Epithelial cell of esophagus (primary cell): ENCODE results near the gene ZNF71.

Experiments used
- DNase-seq: peaks from one replicate; pipeline ENCODE4 v3.0.0; 2010; ENCODE audit warnings: low read depth
- H3K4me3 ChIP-seq: 2 replicates; pipeline ENCODE4 v1.5.1; 2011; ENCODE audit warnings: mild to moderate bottlenecking, low read length, control low read depth
- TF ChIP-seq, protein P1 (sequence below): IDR thresholded peaks from 2 replicates; pipeline ENCODE4 v1.5.1; 2011; ENCODE audit warnings: low read depth, mild to moderate bottlenecking, low read length, control low read depth, inconsistent platforms; ENCODE audit not compliant: insufficient read depth; ENCODE audit errors: missing control alignments

Gene ZNF71

DNA sequence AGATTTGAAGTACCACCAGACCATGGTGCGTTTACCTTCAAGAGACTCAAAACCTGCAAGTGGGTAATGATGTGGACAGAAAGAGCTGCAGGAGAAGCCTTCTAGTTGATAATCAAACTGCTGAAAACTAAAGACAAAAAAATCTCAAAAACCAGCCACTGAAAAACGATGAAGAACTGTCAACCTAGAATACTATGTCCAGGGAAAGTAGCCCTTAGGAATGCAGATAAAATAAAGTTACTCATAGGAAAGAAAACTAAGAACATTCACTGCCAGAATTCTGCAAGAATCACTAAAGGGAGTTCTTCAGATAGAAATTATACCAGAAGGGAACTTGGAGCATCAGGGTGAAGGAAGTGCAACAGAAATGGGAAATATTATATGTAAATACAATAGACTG, 22.5 kb upstream of the ZNF71 start:
- H3K4me3 ChIP-seq = no peak overlapping the region
- DNase-seq = no peak
- TF ChIP-seq, protein P1, sequence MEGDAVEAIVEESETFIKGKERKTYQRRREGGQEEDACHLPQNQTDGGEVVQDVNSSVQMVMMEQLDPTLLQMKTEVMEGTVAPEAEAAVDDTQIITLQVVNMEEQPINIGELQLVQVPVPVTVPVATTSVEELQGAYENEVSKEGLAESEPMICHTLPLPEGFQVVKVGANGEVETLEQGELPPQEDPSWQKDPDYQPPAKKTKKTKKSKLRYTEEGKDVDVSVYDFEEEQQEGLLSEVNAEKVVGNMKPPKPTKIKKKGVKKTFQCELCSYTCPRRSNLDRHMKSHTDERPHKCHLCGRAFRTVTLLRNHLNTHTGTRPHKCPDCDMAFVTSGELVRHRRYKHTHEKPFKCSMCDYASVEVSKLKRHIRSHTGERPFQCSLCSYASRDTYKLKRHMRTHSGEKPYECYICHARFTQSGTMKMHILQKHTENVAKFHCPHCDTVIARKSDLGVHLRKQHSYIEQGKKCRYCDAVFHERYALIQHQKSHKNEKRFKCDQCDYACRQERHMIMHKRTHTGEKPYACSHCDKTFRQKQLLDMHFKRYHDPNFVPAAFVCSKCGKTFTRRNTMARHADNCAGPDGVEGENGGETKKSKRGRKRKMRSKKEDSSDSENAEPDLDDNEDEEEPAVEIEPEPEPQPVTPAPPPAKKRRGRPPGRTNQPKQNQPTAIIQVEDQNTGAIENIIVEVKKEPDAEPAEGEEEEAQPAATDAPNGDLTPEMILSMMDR = no peak

DNA sequence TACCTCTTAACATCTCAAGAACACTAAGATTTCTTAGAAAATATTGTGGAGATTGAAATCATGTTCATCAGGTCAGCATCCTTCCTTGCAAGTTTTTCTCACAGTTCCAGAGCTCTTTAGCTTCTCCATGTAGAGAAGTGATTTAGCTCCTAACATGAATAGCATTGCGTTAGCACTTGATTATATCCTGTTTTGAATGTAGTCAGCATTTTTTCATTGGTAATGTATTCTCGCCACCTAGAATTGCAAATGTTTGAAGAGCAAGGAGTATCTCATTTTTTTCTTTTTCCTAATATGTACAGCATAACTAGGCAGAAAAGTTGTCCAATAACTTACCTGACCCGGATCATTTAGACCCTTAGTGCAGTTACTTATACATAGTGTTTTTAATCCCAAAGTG, 21.2 kb upstream of the ZNF71 start:
- DNase-seq = no peak
- H3K4me3 ChIP-seq = no peak overlapping the region
- TF ChIP-seq, protein P1 = no peak

DNA sequence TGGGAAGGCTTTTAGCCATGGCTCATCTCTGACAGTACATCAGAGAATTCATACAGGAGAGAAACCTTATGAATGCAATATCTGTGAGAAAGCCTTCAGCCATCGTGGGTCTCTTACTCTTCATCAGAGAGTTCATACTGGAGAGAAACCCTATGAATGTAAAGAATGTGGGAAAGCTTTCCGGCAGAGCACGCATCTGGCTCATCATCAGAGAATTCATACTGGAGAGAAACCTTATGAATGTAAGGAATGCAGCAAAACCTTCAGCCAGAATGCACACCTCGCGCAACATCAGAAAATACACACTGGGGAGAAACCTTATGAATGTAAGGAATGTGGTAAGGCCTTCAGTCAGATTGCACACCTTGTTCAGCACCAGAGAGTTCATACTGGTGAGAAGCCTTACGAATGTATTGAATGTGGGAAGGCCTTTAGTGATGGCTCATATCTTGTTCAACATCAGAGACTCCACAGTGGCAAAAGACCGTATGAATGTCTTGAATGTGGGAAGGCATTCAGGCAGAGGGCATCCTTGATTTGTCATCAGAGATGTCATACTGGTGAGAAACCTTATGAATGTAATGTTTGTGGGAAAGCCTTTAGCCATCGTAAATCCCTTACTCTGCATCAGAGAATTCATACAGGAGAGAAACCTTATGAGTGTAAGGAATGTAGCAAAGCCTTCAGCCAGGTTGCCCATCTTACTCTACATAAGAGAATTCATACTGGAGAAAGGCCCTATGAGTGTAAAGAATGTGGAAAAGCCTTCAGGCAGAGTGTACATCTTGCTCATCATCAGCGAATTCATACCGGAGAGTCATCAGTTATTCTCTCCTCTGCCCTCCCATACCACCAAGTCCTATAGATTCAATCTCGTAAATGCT, 17.1 kb upstream of the ZNF71 start:
- no peak overlapping the region for H3K4me3 ChIP-seq

DNA sequence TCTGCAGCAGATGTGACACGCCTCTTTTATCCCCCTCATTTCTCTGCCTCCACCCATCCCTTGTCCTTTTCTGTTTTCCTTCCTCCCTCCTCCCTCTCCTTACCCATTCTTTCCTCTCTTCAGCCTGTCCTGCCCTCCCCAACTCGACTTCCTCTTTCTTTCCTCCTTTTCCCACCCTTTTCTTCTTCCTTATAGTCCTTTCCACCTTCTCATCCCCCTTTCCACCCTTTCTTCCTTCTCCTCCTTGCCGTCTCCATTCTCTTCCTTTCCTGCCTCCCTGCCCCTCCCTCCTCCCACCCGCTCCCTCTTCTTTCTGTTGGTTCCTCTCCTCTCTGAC, 688 bp upstream of the ZNF71 start:
- TF ChIP-seq, protein P1 = no peak
- H3K4me3 ChIP-seq = peak overlapping the region; percentile 92
- no peak for DNase-seq

More for the DNA sequence above, 17.1 kb upstream of the ZNF71 start:
- TF ChIP-seq, protein P1 = no peak
- no peak for DNase-seq

DNA sequence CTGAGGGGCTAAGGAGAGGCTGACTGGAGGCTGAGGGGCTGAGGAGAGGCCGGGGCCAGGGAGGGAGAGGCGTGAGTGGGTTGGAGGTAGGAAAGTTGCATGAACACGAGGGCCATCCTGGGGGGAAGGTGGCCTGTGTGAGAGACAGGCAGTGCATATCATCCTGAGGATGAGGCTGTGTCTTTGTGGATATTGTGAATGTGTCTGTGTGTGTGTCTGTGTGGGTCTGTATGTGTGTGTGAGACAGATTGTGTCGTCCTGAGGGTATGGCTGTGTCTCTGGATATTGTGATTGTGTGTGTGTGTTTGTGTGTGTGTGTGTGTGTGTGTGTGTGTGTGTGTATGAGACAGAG, 422 bp downstream of the ZNF71 start:
- no peak for DNase-seq
- TF ChIP-seq, protein P1 = no peak
- H3K4me3 ChIP-seq = peak overlapping the region; percentile 92

DNA sequence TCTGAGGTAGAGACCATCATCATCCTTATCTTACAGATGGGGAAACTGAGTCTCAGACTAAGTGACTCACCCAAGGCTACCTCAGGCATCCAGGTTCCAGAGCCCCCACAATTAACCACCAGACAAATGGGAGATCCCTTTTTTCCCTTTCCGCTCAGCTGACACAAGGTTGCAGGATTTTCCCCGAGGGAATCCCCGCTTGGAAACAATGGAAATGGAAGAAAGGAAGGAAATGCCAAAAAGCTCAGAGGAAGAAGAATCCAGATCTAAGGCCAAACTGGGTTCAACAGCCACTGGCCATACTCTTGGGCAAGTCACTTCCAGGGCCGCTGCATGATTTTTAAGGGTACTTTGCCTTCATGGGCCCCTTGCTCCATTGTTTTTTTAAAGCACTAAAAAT, 1.6 kb downstream of the ZNF71 start:
- TF ChIP-seq, protein P1 = no peak
- H3K4me3 ChIP-seq = no peak overlapping the region
- no peak for DNase-seq

DNA sequence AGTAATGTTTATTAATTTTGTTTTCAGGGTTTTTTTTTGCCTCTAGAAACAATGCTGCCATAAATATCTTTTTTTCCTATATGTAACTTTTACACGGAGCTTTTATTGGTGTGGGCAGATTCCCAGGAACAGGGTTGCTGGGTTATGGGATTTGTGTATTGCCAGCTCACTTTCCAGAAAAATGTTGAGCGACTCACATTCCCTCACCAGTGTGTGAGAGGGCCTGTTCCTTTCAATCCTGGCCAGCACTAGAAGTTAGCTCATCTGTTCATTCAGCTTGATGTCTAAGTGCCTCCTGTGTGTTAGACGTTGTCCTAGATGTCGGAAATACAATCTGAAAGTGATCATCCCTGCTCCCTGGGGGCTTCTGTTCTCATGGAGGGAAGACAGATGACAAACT, 2.6 kb downstream of the ZNF71 start:
- DNase-seq = no peak
- TF ChIP-seq, protein P1 = no peak

More for the DNA sequence above, 2.6 kb downstream of the ZNF71 start:
- no peak overlapping the region for H3K4me3 ChIP-seq
